ENCODE results near the gene SETD1B.

Gene SETD1B

DNA sequence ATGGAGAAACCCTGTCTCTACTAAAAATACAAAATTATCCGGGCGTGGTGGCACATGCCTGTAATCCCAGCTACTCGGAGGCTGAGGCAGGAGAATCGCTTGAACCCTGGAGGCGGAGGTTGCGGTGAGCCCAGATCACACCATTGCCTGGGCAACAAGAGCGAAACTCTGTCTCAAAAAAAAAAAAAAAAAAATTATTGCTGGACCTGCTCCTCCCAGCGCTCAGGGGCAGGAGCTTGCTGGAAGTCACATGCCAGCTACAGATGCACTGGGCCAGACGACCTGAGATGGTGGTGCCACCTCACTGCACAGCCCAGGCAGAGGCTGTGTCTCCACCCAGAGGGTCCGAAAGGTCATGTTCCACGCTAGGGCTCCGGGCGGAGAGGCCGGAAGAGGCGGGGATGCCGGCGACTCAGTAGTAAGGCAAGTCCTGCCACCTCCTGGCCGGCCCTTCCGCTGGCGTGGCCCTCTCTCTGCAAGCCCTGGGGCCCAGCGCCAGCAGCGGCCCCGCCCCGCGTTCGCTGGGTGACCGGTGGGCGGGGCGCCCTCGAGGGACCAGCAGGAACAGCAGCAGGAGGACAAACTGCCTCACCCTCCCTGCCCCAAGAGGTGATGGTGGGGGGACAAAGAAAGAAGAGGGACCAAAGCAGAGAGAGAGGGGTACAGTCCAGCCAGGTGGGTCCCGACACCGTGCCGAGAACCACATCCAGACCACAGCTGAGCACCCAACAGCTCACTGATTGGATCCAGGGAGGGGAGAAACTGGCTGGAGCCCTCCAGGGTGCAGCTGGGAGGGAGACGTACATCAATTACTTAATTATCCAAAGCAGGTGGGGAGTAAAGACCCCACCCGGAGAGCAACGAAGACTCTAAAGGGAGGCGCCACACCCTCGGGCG lies 6.7 kb upstream of the SETD1B start:
- DNase-seq: peak; percentile 87

DNA sequence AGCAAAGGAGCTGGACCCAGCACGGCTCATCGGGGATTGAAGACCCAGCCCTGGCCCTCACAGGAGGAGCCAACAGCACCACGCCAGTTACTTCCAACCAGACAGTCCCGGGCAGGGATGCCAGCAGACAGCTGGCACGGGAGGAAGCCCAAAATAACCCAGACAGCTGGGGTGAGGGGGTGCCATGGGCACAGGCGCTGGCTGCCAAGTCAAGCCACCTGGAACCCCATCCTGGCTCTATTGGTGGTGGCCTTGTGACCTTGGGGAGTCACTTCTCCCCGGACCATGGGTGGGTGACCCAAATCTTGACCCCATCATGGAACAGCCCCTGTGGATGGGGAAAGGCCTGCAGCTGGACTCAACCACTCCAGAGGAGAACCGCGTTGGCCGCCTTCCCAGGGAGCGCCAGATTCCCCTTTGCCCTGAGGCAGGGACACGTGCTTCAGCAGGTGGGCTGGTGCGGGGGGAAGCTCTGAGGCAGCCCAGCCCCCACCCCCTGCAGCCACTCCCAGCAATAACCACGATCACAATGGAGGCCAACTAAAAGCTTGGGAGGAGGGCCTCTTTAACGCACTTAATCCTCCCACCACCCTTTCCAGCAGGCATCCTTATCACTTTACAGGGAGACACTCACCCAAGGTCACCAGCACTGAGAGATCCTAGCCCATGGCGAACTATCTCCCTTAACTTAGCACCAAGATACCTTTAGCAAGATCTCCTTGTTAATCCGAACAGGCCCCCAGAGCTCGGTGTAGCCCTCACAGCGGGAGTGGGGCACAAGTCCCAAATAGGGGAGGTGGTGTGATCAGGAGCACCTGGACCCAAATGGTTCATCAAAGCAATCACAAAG lies 5.6 kb upstream of the SETD1B start:
- DNase-seq: peak; percentile 79

DNA sequence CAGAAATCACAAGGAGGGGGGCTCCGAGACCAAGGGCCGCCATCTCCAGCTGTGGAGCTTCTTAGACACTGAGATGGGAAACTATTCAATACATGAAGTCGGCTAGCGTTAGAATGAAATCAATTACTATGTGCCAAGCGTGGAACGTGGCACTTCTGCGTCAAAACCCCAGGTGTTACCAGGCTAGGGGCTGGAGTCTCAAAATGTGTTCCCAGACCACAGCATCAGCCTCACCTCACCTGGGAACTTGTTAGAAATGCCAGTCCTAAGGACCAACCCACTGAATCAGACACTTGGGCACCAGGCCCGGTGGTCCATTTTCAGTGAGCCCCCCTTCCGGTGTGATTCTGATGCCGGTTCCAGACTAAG lies 5.0 kb upstream of the SETD1B start:
- DNase-seq: peak; percentile 58

DNA sequence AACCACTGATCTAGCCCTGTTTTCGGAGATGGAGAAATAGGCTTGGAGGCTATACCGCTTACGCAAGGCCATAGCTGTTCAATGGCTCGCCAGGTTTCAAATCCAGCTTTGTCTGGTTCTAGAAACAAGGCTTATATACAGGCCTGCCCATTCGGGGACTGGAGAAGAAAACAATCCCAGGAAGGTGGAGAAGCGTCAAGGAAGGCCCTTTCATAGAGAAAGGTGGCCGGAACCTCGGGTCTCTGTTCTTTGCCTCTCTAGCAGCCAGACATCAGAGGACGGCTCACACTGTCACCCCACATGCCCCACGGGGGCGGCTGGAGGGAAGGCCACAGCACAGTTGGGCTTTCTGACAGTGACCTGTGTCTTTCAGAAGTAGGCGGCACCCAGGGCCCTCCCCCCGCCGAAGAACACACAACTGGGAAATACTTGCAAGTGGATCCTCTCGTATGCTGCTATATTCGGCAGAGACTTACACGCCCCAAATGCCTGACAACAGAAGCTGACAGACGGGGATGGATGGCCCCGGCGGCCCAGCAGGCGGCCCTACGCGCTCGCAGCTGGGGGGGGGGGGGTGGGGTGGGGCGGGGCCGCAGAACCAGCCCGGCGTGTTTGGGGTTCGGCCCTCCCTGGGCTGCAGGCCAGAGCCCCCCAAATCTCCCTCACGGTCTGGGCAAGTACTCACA lies 4.5 kb upstream of the SETD1B start:
- peak; percentile 82 for DNase-seq

DNA sequence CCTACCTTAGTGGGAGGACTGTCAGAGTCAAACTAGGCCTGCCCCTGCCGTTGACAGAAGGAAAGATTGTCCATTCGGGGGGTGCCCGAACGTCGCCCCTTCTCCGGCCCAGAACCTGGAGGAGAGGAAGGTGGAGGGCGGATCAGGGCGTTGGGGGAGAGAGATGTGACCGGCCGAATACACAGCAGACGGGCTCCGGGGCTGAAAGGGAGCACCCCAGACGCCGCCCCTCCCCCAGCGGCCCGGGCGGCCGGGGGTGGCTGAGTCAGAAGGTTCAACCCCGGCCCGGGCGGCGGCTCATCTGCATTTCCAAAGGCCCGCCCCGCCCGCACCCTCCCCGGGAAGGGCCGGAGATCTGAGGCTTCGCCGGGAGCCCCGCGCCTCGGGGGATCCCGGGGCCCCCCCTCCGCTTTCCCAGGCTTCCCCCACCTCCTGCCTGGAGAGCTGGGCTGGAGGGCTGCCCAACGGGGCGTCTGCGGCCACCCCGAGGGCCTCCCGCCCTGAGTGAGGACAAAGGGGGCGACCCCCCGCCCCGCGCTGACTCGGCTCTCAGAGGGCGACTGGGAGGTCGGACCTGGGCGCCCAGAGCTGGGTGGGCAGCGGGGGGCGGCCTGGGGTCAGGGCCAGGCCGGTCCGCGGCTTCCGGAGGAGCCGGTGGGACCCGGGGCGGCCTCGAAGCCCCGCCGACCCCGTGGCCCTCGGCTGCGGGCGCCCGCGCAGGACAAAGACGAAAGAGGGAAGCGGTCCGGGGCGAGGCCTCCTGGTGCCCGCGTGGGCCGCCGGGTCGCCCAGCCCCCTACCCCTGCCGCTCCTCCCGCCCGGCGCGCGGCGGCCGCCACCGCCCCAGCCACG lies 3.7 kb upstream of the SETD1B start:
- DNase-seq: peak; percentile 86

DNA sequence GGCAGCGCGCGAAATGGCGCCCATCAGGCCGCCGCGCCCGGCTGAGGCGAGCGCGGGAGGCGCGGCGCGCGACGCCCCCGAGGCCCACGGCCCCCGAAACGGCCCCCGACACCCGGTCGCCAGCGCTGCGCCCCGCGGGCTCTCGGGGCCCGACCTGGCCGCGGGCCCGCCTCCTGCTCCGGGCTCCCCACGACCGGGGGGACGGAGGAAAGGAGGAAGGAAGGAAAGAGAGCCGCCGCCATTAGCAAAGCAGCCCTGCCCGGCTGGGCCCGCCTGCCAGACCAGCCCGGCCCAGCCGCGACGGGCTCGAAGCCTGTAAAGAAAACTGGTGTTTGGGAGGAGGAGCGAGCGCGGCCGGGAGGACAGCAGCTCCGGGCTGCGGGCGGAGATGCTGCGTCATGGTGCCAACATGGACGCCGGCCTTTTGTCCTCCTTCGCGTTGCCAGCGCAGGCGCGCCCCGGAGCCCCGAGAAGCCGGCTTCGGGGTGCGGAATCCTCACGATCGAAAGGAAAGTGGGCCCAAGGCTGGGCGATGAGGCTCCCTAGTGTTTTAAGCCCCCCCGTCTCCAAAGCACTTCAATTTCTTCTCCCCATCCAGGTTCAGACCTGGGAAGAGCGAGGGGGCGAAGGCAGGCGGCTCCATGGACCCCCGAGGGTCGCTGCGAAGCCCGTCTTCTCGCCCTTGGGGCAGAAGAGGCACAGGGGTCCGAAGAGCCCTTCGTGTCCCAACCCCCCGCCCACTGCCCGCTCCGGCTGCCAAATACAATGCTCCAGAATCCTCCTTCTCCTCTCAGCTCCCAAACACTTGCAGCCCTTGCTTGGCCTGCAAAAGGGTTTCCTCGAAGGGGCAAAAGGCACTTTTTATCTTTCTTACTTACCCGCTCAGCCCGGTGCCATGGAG lies 2.9 kb upstream of the SETD1B start:
- DNase-seq: peak; percentile 86

DNA sequence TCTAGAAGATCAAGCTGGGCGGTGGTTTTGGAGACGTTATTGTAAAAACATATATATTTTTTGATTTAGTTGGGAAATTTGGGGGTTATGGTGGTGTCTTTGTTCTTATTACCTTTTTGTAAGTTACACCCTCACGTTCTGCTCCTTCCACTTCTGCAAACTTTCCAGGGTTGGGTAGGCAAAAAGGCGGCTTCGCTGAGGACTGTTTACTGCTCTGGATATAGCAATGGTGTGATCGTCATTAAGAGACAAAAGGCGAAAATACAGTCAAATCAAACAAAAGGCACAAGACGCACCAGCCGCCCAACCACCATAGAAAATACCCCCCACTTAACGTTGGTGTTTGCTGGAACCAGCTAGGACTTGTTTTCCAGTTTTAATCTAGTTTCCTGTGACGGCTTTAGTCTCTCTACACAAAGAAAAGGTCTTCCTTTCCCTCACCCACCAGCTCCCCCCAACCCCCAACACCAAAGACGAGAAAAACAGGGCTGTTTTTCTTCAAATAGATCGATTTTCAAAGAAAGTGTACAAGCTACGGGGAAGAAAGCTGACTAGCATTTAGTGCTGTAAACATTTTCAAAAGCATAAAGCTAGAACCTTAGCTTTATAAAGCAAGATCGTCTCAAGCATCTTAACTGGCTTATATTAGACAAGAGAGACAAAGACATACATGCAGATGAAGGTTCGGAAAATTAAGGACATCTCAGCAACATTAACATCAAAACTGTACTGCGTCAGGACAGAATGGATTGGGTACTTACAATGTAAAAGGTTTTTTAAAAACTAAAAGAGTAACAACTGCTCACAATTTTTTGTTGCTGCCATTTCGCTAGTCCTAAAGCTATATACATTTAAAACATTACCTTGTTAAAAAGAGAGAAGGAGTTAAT lies 2.0 kb upstream of the SETD1B start:
- peak; percentile 82 for DNase-seq

DNA sequence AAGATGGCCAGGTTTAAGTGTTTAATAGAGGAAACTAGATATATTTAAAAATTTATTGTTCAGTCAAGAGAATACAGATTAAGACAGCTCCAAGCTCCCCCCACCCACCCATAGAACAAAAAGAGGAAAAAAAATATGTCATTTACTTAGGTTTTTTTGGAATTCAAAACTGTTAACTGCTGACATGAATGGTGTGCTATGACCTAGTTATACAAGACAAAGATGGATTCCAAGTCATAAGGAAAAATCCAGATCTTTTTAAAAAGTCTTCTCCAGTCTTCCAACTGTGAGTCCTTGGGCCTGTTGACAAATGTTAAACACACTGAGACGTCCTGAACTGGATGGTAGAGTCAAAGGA lies 1.3 kb upstream of the SETD1B start:
- DNase-seq: no peak

DNA sequence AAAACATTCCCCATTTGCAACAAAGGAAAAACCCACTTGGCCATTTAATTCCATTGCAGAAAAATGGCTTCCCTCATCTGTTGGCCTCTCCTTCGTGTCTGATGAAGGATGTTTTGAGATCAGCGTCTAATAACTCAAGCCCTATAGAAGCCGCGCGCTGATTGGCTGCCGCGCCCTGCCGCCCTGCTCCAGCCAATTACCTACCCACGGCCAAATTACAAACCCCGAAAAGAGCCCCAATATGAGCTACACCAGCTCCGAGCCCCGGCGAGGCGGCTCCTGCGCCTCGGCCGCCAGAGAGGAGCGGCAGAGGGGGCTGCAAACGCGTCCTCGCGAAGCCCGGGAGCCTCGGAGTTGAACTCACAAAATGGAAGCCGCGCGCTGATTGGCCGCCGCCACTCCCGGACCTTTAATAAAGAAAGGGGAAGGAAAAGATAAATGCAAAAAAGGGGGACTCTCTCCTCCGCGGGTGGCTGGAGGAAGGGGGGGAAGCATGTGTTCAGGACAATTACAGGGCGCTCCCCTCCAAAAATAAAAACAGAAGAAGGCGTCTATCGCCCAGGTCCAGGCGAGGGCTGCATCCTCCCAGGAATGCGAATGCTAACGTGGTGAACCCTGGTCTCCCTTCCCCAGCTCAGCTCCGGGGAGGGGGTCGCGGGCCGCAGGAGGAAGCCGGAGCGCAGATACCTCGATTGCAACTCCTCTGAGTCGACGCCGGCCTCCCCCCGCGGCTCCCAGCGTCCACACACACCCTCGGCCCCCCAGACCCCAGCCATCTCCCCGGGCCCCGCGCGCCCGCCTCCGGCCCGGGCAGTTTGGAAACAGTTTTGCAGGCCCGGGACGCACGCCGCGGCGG lies 738 bp upstream of the SETD1B start:
- peak; percentile 99 for DNase-seq

DNA sequence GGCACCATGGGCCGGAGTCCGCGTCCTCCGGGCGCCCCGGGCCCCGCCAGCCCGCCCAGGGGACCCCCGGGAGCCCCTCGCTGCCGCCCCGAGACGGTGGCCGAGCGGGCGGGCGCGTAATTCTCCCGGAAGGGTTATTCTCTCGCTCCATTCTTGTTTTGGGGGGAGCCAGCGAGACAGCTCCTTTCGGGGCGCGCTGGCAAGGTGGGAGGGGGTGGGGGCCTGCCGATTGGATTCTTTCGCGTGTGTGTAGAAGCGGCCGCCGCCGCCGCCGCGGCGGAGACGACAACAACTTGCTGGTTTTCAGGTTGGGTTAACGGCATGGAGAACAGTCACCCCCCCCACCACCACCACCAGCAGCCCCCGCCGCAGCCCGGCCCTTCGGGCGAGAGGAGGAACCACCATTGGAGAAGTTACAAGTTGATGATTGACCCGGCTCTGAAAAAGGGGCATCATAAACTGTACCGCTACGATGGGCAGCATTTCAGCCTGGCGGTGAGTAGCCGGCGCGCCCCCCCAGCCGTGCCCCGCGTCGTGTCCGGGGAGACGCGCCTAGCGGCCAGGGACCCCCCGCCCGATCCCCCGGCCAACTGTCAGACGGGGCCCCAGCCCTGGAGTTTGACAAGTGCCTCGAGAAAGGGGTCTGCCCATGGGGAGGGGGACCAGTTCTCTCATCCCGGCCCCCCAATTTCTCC lies 755 bp downstream of the SETD1B start:
- peak; percentile 61 for DNase-seq

DNA sequence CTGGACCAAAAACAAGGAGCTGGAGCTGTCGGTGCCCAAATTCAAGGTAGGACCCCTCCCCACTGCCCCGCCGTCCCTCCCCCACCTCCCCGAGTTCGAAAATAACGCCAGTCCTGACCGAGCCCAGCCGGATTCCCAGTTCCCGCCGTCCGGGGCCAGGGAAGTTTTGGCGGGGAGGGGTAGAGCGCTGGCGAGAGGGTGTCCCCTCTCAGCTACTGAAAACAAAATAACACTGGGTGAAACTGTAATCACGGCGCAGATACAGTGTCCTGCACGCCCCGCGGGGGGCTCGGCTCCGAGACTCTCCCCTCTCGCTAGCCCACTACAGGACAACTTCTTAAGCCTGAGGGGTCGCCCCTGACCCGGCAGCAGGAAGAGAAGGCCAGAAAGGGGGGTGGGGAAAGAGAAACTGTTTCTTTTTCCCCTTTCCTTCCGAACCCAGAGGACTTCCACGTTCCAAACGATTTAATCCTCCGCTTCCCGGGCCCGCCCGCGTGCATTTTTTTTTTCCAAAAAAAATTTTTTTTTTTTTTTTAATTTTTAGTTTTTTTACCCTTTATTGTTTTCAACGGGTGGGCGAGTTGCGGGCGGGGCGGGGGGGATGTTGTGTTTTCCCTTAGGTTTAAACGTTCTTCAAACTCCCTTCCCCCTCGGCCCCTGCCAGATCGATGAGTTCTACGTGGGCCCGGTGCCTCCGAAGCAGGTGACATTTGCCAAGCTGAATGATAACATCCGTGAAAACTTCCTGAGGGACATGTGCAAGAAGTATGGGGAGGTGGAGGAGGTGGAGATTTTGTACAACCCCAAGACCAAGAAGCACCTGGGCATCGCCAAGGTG lies 1.6 kb downstream of the SETD1B start:
- peak; percentile 75 for DNase-seq

DNA sequence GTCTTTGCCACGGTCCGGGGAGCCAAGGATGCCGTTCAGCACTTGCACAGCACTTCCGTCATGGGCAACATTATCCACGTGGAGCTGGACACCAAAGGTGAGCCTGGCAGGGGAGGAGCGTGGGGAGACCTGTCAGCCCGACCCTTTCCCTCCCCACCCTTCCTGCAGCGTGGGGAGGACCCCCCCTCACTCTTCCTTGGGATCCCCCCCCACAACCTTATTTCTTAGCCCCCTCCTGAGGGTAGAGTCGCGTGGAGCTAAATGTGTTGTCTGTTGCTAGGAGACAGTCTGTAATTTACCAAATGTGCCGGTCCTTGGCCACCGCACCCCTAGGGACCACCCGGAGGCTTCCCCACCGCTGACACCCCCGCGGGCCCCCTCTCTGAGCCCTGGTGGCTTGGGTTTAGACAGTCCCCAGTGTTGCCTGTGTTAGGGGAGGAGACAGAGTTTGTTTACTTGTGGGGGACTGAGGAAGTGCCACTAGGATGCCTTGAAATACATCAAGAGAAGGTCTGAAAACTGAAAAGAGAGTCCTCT lies 2.3 kb downstream of the SETD1B start:
- peak; percentile 46 for DNase-seq

DNA sequence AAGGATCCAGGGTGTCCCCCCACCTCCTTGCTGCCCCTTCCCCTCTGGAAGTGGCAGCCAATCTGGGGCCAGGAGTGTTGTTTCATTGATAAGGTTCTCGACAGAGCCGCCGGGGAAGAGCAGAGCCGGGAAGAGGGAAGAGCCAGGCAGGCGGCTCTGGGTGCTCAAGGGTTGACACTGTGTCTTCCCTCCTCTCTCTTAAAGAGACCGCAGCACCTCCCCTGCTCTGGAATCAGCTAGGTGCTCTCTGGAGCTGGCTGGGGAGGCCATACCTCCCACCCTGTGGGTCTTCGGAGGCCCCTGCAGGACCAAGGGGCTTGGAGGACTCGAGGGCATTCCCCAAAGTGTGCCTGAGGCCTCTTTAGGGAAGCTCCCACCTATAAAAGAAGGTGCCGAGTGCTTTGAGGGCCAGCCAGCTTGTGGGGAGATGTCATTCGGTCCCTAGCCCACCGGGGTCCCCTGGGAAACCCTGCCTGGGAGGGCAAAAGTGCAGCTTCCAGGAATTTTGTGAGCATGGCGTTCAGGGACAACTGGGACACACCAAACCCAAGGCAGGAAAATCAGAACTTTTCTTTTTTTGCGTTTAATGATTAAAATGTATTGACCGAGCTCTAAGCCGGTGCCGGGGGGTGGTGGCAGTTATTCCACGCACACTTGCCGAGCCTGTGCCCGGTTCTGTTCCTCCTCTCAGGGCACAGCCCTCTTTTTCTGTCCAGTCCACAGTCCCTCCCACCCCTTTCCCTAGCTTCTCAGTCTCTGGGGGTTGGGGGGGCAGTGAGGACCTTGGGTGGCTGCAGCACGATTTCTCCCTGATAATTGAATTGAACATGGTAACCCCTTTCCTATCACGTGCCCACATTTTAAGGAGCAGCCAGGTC lies 3.0 kb downstream of the SETD1B start:
- peak; percentile 23 for DNase-seq

DNA sequence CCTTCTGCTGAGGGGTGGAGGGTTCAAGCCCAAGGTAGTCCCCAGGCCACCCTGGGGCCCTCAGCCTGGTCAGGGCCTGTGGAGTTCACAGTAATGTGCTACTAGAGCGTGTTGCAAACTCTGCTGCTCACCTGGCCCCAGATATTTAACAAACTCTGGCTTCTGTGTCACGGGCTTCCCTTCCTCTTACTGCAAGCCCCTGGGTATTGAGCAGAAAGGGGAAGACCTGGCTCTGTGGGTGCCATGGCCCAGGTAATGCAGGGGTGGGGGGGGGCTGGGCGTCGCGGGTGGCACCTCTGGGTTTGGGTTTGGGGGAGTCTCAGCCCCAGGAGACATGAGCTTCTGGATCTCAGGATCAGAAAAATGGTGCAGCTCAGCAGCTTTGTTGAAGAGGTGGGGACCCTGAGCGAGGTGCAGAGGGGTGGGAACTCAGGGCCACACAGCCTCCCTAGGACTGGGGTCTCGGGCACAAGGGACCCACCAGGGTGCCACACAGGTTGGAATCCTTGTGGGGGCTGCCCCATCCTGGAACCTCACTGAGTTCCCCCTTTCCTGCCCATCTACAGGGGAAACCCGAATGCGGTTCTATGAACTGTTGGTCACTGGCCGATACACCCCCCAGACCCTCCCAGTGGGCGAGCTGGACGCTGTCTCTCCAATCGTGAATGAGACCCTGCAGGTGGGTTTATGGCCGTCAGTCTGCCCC lies 4.0 kb downstream of the SETD1B start:
- DNase-seq: no peak

DNA sequence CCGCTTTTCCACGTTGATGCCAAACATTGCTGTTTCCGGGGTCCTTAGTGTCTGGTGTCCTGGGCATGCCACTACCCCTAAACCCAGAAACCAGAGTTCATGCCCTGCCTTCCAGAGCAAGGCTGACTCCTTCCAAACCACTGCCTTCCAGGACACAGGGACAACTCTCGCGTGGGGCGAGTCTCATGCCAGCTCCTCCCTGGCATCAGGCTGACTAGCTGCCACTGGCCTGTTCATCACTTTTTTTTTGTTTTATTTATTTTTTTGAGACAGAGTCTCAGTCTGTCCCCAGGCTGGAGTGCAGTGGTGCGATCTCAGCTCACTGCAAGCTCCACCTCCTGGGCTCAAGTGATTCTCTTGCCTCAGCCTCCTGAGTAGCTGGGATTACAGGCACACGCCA lies 4.8 kb downstream of the SETD1B start:
- no peak for DNase-seq

DNA sequence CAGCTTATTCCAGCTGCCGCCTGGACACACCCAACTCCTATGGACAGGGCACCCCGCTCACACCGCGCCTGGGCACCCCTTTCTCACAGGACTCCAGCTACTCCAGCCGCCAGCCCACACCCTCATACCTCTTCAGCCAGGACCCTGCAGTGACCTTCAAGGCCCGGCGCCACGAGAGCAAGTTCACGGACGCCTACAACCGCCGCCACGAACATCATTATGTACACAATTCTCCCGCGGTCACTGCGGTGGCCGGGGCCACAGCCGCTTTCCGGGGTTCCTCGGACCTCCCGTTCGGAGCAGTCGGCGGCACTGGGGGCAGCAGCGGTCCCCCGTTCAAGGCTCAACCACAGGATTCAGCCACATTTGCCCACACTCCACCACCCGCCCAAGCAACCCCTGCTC lies 5.9 kb downstream of the SETD1B start:
- no peak for DNase-seq
